ENCODE data around the gene PRSS50. TPM values are rescaled to one million over a fixed set of nuclear protein-coding genes. Genes with fewer than 3 reads are reported as not detected.
A peak's percentile ranks its signal among the peaks of the same experiment; 100 is the strongest.

Gene PRSS50
- total RNA-seq, 2 donors from 2014 or later, result 2.6 to 3.1 TPM

DNA sequence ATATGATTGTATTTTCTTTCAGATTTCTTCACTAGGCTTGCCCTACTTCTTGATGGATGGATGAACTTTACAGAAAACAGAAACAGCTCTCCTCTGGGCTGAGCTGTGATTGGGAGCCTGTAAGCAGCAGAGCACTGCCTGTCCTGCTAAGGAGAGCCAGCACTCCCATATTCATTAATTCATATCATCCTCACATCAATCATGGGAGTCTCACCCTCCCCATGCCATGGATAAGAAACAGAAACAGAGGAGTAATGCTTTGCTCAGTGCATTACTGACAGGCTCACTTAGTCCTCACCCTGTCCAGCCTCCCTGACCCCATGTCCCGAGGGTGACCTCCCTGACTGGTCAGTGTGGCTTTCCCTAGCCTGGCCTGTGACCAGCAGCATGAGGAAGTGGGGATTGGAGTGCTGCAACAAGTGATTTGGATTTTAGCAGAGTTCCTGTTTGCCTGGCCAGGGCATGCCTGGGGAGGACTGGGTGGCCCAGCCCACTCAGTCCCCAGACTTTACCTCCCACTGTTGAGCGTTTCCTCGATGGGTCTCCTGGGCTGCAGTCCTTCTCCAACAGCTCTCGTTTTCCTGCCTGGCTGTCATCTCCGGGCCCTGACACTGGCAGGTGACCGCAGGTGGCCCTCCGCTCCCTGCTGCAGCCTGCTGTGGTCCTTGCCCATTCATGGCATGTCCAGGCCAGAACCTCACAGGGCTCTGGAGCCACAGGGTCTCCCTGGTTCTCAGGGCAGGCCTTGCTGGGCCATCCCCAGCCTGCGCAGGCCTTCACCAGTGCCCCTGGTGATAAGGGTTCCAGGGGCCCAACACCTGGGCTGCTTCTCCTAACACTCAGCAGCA, 17.8 kb downstream of the PRSS50 start:
- H3K27ac ChIP-seq, result no peak overlapping the region
- TF ChIP-seq, protein P1, sequence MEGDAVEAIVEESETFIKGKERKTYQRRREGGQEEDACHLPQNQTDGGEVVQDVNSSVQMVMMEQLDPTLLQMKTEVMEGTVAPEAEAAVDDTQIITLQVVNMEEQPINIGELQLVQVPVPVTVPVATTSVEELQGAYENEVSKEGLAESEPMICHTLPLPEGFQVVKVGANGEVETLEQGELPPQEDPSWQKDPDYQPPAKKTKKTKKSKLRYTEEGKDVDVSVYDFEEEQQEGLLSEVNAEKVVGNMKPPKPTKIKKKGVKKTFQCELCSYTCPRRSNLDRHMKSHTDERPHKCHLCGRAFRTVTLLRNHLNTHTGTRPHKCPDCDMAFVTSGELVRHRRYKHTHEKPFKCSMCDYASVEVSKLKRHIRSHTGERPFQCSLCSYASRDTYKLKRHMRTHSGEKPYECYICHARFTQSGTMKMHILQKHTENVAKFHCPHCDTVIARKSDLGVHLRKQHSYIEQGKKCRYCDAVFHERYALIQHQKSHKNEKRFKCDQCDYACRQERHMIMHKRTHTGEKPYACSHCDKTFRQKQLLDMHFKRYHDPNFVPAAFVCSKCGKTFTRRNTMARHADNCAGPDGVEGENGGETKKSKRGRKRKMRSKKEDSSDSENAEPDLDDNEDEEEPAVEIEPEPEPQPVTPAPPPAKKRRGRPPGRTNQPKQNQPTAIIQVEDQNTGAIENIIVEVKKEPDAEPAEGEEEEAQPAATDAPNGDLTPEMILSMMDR (IDR thresholded peaks at IDR 0.05), result no peak
- no peak for TF ChIP-seq POLR2A (IDR thresholded peaks at IDR 0.05)
- H3K9me3 ChIP-seq, result no peaks in the 10 kb centered on the region
- H3K4me1 ChIP-seq, result peaks cover 32% of the 10 kb centered on the region
- no peaks in the 10 kb centered on the region for H3K36me3 ChIP-seq (replicated peaks in 1 of 2; ENCODE audit: insufficient read depth in 1 of 2, low read depth in 2 of 2)
- H3K27me3 ChIP-seq, result no peaks in the 10 kb centered on the region
- no peak overlapping the region for H3K4me3 ChIP-seq
- WGBS, 2 donors, result 72% methylated on average over 5 to 8 of the region's 8 CpGs
- intact Hi-C loops (cut with DNase I), result loop anchor here (5.0 kb wide), 1 partner anchor 297 kb away; no protein-coding TSS in a partner anchor
- ATAC-seq (no peak), DNase-seq (peak in 2 of 4 donors; percentile 30 to 70)

DNA sequence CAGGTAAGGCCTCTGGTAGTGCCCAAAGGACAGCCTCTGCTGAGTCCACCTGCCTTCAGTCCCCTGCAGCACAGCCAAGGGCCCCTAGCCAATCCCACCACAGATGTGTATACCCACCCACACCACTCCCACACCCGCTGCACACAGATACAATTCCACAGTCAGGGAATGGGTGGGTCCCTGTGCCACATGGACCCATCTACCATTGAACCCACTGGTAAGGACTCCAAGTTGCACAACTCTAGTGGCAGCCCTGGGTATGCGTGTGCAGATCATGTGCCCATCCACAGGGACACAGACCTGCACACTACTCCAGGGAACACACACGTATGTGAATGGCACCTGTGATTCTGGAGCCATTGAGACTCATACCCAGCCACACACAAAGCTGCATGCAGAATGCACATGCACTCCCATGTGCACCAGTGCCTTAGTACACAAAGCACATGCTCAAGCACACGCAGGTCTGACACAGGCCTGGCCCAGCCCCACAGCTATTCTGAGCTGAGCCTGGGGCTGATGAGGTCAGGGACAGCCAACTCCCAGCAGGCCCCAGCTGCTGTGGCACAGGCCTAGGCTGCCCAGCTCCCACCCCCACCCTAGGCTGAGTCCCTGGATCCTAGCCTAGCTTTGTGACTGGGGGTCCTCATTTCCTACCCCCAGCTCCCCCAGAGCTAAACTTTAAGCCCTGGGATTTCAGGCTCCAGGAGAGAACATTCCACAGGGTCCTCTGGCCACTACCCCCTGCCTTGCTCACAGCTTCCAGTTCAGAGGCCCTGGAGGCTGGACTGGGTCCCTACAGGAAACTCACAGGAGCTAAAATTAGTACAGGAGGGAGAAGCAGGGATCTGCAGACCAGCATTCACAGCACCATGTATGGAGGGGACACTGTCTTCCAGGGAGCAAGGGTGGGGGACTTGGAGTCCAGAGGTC, 21.4 kb downstream of the PRSS50 start:
- intact Hi-C loops (cut with DNase I), result no loop called here
- Histone ChIP-seq H3K4me3 (no peak overlapping the region), H3K36me3 (replicated peaks in 1 of 2; ENCODE audit: insufficient read depth in 1 of 2, low read depth in 2 of 2) (no peaks in the 10 kb centered on the region), H3K4me1 (peaks cover 58% of the 10 kb centered on the region), H3K9me3 (no peaks in the 10 kb centered on the region), H3K27me3 (no peaks in the 10 kb centered on the region), H3K27ac (peak overlapping the region in 3 of 4 donors; percentile 26 to 60 (median 59))
- TF ChIP-seq, protein P1 (IDR thresholded peaks at IDR 0.05), result no peak
- TF ChIP-seq POLR2A (IDR thresholded peaks at IDR 0.05), result no peak
- WGBS, 2 donors, result 71 to 100% methylated on average over 1 to 4 of the region's 4 CpGs
- peak in 3 of 4 donors; percentile 40 to 41 (median 41) for DNase-seq
- ATAC-seq, result no peak

DNA sequence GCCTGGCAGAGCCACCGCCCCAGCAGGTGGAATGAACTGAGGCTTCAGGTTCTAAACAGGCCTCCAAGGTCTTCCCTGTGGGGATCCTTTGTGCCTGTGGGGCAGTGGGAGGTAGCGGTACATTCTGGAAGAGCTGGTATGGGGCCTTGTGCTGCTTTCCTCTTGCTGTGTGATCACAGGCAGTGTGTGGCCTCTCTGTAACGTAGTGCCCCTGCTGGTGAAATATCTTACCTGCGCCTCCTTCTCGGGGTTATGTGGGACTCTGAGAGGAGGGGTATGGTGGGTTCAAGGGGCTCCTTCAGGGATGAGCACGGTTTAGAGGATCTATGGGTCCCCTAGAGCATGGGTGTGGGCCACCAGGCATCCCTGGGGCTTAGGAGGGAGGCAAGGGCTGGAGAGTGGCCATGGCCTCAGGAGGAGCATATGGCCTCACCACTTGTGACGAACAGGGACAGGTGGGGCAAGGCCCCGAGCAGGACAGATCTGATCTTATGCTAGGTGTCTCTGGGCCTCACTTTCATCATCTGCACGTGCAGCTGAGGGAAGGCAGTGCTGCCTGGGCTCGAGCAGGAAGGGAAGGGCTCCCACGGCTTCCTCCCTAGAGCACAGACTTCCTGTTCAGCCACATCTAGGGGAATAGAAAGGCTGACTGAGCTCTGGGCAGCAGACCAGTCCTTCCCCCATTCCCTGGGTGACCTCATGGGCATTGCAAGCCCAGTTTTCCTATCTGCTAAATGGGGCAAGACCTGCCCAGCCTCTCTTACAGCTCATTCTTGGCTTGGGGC, 22.3 kb downstream of the PRSS50 start:
- no peaks in the 10 kb centered on the region for H3K27me3 ChIP-seq
- no peak for ATAC-seq
- no peak overlapping the region for H3K4me3 ChIP-seq
- H3K27ac ChIP-seq, result peak overlapping the region in 2 of 4 donors; percentile 59 to 60
- intact Hi-C loops (cut with DNase I), result no loop called here
- peaks cover 58% of the 10 kb centered on the region for H3K4me1 ChIP-seq
- peak in 3 of 4 donors; percentile 47 to 67 (median 50) for DNase-seq
- no peaks in the 10 kb centered on the region for H3K36me3 ChIP-seq (replicated peaks in 1 of 2; ENCODE audit: insufficient read depth in 1 of 2, low read depth in 2 of 2)
- TF ChIP-seq POLR2A (IDR thresholded peaks at IDR 0.05), result no peak
- TF ChIP-seq, protein P1 (IDR thresholded peaks at IDR 0.05), result peak in 5 of 7 experiments; percentile 1 to 29 (median 20)
- H3K9me3 ChIP-seq, result no peaks in the 10 kb centered on the region
- WGBS, 2 donors, result 72 to 92% methylated on average over 7 to 11 of the region's 11 CpGs

DNA sequence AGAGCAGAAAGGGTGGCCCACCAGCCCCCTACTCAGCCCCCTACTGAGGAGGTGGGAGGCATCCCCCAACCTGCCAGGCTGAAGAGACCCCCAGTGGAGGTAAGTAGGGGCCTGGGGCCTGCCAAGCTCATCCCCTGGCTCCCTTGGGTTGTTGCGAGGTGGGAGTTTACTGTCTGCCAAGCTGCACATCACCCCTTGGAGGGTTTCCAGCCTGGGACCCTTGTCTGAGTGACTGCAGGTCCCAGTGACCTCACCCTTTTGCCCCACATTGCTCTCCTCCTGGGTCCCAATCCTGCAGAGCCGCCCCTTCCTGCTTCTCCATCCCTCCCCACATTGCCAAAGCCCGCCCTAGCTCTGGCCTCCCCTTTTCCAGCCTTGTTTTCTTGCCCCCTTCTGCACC, 23.1 kb downstream of the PRSS50 start:
- H3K4me3 ChIP-seq, result no peak overlapping the region
- no peaks in the 10 kb centered on the region for H3K27me3 ChIP-seq
- DNase-seq (no peak), ATAC-seq (no peak)
- H3K36me3 ChIP-seq (replicated peaks in 1 of 2; ENCODE audit: insufficient read depth in 1 of 2, low read depth in 2 of 2), result no peaks in the 10 kb centered on the region
- intact Hi-C loops (cut with DNase I), result no loop called here
- peak overlapping the region in 2 of 4 donors; percentile 60 to 89 for H3K27ac ChIP-seq
- 96 to 98% methylated on average over 2 to 3 of the region's 3 CpGs for WGBS, 2 donors
- no peak for TF ChIP-seq POLR2A (IDR thresholded peaks at IDR 0.05)
- H3K9me3 ChIP-seq, result no peaks in the 10 kb centered on the region
- H3K4me1 ChIP-seq, result peaks cover 55% of the 10 kb centered on the region

Measured in body of pancreas (tissue), 4 donors.